PFSK-1 (cell line): Measurements from ENCODE around the gene MAD1L1.

ENCODE experiments used
- FOXP2 ChIP-seq: optimal IDR thresholded peaks from 2 replicates; pipeline ENCODE3; 2011; ENCODE audit warnings: borderline replicate concordance, control low read depth, inconsistent platforms; ENCODE audit not compliant: insufficient read depth; ENCODE audit errors: extremely low read length, extremely low read depth
- POLR2AphosphoS5 ChIP-seq: IDR thresholded peaks from 2 replicates; pipeline ENCODE4 v1.6.1; 2012; ENCODE audit warnings: low read depth, mild to moderate bottlenecking, control low read depth, low read length, moderate library complexity
- TAF1 ChIP-seq: IDR thresholded peaks from 2 replicates; pipeline ENCODE4 v1.6.1; 2012; ENCODE audit warnings: low read length, control low read depth, borderline replicate concordance; ENCODE audit not compliant: insufficient read depth
- TF ChIP-seq, protein P1 (sequence below), 2 experiments: IDR thresholded peaks; 2 replicates each; pipeline versions ENCODE4 v1.6.1 to v1.8.0; 2011 to 2012; ENCODE audit warnings: low read depth in 2 of 2, low read length in 2 of 2, control low read depth in 1 of 2, inconsistent platforms in 1 of 2, mild to moderate bottlenecking in 1 of 2, moderate library complexity in 1 of 2; ENCODE audit not compliant: insufficient read depth in 1 of 2

DNA sequence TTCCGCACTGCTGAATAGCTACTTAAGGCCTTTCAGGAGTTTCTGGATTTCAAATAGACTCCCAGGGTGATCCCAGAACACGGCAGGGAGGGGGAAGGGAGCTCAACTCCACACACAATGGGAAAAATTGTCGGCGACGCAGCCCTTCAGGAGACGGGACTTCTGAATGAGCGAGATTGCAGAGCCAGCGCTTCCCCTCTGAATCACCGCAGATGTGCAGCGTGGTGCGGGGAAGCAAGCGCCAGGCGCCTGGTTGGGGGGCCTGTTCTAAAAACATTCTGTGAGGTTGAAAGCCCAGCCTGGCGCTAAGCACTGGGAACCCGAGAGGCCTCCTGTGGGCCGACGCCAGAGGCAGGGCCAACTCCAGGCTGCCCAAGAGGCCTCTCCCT lies 163.3 kb downstream of the MAD1L1 start:
- TF ChIP-seq, protein P1, sequence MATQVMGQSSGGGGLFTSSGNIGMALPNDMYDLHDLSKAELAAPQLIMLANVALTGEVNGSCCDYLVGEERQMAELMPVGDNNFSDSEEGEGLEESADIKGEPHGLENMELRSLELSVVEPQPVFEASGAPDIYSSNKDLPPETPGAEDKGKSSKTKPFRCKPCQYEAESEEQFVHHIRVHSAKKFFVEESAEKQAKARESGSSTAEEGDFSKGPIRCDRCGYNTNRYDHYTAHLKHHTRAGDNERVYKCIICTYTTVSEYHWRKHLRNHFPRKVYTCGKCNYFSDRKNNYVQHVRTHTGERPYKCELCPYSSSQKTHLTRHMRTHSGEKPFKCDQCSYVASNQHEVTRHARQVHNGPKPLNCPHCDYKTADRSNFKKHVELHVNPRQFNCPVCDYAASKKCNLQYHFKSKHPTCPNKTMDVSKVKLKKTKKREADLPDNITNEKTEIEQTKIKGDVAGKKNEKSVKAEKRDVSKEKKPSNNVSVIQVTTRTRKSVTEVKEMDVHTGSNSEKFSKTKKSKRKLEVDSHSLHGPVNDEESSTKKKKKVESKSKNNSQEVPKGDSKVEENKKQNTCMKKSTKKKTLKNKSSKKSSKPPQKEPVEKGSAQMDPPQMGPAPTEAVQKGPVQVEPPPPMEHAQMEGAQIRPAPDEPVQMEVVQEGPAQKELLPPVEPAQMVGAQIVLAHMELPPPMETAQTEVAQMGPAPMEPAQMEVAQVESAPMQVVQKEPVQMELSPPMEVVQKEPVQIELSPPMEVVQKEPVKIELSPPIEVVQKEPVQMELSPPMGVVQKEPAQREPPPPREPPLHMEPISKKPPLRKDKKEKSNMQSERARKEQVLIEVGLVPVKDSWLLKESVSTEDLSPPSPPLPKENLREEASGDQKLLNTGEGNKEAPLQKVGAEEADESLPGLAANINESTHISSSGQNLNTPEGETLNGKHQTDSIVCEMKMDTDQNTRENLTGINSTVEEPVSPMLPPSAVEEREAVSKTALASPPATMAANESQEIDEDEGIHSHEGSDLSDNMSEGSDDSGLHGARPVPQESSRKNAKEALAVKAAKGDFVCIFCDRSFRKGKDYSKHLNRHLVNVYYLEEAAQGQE (IDR thresholded peaks at IDR 0.05; ENCODE audit: insufficient read depth in 1 of 2, low read depth in 2 of 2, low read length in 2 of 2) = no peak
- TF ChIP-seq TAF1 (no peak), POLR2AphosphoS5 (no peak), FOXP2 (no peak)
